EH (cell line): ENCODE measurements around the gene FOSB.

Experiments used
- DNase-seq: peaks from one replicate; pipeline ENCODE4 v3.0.0-alpha.2; 2015; ENCODE audit warnings: low read depth

The FOSB gene

DNA sequence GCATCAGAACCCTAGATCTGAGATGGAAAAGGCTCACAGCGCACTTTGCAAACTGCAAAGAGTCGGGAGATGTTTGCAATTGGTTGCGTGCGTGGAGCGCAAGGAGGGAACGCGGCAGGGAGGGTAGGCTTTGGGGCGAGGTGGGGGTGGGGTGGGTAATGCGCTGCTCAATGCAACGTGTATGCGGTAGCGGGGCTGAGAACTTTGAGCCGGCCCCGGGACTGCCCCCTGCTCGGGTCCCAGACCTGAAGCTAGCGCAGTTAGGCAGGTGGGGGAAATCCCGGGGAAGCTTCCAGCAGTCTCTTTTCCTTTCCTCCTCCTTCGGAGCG is 971 bp downstream of the FOSB start:
- DNase-seq = no peak

DNA sequence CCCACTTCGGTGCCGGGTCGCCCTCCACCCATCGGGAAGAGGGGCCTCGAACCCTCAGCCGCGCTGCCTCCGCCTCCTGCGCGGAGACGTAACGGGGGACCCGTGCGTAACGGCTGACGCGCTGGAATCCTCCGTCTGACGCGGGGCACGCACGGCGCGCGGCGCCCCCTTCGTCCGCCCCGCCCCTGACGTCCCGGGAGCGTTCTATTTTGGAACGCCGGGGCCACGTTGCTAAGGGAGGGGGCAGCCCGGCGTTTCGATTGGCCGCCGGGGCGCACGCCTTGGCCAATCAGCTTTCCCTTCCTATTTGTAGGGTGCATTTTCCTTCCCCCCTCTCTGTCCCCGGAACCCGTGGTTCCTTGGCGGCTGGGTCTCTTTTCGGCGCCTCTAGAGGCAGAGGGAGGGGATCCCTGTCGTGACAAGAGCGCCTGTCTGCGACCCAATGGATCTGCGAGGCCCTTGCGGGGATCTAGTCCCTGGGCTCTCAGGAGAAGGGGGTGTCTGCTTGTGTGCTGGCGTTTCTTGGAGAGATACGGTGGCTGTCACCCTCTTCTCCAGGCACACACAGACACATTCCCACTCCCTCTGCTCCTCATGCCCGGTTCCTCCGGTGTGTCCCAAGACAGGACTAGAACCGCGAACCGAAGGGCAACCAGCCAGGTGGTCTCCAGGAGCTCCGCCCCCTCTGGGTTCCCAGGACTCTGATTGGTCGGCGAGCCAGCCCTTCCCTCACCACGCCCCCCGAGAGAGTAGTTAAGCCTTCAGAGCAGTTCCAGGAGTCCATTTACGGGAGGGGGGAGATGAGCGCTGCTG is 1.5 kb downstream of the FOSB start:
- peak; percentile 95 for DNase-seq

DNA sequence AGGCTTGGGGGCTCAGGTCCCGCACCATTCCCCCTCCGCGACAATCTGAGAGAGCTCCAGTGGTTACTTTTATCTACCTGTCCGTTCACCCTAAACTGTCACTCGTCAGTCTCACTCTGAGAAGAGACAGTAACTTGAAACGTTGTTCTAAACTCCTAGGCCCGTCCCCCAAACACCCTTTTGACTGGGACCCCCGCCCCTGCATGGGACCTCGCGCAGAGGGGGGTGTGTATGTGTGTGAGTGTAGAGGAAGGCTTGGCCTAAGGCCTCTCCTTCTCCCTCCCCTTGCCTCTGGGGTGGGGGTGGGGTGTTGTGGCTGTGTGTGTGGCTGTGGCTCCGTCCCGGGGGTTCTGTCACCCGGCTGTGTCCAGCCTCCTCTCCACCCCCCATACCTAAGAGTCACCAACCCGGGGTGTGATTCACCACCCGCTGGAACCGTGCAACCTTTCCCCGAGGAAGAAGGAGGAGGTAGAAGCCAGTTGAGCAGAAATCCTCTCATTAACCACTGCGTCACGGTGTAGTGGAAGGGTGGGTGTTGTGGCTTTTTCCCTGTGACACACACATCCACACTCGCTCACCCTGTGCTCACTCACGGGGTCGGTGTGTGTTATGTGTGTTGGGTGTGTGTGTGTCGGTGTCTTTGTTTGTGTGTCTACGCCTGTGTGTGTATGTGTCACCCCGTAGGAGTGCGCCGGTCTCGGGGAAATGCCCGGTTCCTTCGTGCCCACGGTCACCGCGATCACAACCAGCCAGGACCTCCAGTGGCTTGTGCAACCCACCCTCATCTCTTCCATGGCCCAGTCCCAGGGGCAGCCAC is 2.4 kb downstream of the FOSB start:
- peak; percentile 74 for DNase-seq

DNA sequence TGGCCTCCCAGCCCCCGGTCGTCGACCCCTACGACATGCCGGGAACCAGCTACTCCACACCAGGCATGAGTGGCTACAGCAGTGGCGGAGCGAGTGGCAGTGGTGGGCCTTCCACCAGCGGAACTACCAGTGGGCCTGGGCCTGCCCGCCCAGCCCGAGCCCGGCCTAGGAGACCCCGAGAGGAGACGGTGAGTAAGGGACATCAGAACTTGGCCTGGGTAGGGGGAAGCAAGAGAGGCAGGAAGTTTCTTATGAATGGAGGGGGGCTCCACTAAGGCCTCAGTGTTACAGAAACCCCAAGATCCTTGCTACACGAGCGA is 2.9 kb downstream of the FOSB start:
- no peak for DNase-seq

DNA sequence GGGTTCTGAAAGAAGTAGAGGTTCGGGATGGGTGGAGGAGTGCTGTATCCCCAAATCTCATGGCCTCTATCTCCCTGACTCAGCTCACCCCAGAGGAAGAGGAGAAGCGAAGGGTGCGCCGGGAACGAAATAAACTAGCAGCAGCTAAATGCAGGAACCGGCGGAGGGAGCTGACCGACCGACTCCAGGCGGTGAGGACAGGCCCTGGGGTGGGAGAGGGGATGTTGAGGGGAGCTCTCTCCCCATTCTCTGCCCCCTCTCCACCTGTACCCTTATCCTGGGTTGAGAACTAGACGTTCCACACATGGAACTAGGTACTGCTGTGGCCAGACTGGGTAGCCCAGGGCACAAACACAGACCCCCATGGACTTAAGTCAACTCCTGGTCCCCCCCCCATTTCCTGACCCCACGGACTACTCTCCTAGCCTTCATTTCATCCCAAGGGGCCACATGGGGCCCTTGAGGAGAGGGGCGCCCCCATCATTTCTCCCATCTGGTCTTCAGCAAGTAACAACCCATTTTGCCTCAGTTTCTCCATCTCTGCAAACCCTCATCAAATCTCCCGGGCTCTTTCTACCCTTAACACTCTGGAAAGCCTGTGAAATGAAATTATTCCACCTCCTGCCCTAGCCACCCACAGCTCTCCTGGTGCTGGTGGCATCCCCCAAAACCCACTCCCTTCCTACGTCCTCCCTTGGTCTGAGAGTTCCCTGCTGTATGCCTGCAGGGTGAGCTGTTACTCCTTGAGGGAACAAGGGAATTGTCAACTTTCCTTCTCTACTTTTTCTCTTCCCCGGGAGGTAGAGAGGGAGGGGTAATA is 3.5 kb downstream of the FOSB start:
- DNase-seq = no peak

DNA sequence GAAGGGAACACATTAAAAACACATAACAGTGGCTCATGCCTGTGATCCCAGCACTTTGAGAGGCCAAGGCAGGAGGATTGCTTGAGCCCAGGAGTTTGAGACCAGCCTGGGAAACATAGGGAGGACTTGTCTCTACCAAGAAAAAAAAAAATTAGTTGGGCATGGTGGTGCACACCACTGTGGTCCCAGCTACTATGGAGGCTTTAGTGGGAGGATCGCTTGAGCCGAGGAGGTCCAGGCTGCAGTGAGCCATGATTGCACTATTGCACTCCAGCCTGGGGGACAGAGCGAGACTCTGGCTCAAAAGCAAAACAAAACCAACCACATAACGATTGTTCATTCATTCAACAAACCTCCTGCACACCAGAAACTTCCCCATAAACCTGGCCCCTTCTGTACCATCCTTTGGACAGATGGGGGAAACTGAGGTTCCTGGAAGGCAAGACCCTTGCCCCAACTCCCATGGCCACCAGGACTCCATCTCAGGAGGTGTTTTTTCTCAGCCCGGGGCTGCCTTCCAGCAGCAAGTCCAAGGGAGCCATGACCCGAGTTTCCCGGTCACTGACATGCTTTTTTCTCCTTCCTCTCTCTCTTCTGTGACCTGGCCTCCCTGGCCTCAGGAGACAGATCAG is 4.3 kb downstream of the FOSB start:
- DNase-seq = no peak

DNA sequence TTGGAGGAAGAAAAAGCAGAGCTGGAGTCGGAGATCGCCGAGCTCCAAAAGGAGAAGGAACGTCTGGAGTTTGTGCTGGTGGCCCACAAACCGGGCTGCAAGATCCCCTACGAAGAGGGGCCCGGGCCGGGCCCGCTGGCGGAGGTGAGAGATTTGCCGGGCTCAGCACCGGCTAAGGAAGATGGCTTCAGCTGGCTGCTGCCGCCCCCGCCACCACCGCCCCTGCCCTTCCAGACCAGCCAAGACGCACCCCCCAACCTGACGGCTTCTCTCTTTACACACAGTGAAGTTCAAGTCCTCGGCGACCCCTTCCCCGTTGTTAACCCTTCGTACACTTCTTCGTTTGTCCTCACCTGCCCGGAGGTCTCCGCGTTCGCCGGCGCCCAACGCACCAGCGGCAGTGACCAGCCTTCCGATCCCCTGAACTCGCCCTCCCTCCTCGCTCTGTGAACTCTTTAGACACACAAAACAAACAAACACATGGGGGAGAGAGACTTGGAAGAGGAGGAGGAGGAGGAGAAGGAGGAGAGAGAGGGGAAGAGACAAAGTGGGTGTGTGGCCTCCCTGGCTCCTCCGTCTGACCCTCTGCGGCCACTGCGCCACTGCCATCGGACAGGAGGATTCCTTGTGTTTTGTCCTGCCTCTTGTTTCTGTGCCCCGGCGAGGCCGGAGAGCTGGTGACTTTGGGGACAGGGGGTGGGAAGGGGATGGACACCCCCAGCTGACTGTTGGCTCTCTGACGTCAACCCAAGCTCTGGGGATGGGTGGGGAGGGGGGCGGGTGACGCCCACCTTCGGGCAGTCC is 5.0 kb downstream of the FOSB start:
- DNase-seq = no peak

DNA sequence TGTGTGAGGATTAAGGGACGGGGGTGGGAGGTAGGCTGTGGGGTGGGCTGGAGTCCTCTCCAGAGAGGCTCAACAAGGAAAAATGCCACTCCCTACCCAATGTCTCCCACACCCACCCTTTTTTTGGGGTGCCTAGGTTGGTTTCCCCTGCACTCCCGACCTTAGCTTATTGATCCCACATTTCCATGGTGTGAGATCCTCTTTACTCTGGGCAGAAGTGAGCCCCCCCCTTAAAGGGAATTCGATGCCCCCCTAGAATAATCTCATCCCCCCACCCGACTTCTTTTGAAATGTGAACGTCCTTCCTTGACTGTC is 5.5 kb downstream of the FOSB start:
- DNase-seq = no peak

DNA sequence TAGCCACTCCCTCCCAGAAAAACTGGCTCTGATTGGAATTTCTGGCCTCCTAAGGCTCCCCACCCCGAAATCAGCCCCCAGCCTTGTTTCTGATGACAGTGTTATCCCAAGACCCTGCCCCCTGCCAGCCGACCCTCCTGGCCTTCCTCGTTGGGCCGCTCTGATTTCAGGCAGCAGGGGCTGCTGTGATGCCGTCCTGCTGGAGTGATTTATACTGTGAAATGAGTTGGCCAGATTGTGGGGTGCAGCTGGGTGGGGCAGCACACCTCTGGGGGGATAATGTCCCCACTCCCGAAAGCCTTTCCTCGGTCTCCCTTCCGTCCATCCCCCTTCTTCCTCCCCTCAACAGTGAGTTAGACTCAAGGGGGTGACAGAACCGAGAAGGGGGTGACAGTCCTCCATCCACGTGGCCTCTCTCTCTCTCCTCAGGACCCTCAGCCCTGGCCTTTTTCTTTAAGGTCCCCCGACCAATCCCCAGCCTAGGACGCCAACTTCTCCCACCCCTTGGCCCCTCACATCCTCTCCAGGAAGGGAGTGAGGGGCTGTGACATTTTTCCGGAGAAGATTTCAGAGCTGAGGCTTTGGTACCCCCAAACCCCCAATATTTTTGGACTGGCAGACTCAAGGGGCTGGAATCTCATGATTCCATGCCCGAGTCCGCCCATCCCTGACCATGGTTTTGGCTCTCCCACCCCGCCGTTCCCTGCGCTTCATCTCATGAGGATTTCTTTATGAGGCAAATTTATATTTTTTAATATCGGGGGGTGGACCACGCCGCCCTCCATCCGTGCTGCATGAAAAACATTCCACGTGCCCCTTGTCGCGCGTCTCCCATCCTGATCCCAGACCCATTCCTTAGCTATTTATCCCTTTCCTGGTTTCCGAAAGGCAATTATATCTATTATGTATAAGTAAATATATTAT is 6.1 kb downstream of the FOSB start:
- no peak for DNase-seq

DNA sequence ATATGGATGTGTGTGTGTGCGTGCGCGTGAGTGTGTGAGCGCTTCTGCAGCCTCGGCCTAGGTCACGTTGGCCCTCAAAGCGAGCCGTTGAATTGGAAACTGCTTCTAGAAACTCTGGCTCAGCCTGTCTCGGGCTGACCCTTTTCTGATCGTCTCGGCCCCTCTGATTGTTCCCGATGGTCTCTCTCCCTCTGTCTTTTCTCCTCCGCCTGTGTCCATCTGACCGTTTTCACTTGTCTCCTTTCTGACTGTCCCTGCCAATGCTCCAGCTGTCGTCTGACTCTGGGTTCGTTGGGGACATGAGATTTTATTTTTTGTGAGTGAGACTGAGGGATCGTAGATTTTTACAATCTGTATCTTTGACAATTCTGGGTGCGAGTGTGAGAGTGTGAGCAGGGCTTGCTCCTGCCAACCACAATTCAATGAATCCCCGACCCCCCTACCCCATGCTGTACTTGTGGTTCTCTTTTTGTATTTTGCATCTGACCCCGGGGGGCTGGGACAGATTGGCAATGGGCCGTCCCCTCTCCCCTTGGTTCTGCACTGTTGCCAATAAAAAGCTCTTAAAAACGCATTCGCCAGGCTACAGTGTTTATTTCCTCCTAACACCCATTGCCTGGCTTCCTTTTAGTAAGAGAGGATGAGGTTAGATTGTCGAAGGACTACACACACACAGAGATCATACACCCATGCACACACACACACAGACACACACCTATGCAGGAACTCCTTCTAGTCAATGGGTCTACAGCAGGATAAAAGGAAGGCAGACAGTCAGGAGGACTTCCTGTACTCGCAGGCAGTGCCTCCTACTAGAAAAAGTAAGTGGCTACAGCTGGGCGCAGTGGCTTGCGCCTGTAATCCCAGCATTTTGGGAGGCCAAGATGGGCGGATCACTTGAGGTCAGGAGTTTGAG is 7.1 kb downstream of the FOSB start:
- no peak for DNase-seq

DNA sequence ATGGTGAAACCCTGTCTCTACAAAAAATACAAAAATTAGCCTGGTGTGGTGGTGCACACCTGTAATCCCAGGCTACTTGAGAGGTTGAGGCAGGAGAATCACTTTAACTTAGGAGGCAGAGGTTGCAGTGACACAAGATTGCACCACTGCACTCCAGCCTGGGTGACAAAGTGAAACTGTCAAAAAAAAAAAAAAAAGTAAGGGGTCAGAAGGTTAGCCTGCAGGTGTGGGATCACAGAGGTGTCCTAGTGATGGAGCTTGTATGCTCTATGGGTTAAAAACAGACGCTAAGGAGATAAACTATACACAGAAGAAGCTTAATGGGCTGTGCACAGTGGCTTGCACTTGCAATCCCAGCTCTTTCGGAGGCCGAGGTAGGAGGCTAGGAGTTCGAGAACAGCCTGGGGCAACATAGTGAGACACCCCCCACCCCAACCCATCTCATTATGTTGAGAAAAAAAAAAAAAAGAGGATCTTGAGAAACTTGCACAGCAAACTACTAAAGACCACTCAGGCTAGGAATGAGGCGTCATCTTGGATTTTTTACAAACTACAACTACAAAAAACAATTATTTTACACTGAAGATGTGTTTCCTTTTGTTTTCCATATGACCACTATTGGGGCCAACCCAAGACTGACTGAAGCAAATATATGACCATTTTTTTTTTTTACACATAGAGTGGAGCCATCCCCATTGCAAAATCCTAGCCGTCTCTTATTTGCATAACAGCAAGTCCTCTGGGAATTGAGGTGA is 7.9 kb downstream of the FOSB start:
- DNase-seq = no peak

DNA sequence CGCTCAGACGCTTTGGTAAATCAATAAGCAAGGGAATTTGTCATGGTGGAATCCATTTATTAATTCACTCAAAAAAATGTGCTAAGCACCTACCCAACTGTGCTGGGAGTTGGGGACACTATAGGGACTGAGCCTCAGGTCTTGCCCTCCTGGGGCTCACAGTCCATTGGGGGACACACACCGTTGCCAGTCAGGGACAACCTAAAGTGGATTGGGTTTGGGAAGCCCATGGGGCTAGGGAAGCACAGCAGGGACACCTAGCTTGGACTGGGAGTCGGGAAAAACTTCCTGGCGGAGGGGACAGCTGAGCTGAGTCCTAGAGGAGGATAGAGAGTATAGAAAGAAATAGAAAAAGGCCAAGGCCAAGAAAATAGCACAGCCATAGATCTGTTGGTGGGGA is 8.5 kb downstream of the FOSB start:
- no peak for DNase-seq

DNA sequence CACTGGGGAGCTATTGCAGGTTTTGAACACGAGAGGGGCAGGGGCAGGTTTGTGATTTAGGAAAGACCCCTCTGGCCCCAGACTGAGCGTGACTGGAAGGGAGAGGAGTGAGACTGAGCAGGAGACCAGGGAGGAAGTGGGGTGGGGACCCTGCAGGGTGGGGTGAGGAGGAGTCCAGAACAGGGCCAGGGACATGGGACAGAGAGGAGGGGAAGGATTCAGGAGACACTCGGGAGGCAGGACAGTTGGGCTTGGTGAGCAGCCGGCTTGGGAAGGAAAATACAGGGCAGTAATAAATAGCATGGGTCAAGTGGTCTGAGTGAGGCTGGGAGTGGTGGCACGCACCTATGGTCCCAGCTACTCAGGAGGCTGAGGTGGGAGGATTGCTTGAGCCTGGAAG is 9.4 kb downstream of the FOSB start:
- DNase-seq = no peak

DNA sequence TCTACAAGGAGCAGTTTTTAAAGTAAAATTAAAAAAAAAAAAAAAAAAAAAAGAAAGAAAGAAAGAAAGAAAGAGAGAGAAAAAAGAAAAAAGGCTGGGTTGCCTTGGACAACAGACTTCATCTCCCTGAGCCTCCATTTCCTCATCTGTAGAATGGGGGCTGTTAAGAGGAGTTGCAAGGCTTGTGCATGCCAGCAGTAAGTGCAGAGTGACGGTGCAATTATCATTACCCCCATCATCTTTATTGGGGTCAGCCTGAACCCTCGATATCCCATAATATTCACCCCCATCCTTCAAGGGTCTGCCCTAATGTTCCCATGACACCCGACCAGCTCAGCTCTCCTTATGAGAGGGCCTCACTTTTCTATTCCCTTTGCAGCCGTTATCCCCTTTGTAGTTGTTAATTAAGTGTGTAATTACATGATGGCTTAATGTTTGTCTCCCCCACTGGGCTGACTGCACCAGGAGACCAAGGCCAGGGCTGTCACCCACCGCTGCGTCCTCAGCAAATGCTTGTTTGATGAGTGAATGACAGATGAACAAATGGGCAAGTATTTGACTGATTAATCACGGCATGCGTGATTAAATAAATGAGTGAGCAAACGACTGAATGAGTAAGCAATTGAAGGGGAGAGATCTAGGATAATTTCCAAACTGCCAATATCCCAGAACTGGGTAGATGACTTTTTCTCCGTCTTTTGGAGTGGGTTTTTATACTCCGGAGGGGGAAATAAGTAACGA is 10.1 kb downstream of the FOSB start:
- no peak for DNase-seq

DNA sequence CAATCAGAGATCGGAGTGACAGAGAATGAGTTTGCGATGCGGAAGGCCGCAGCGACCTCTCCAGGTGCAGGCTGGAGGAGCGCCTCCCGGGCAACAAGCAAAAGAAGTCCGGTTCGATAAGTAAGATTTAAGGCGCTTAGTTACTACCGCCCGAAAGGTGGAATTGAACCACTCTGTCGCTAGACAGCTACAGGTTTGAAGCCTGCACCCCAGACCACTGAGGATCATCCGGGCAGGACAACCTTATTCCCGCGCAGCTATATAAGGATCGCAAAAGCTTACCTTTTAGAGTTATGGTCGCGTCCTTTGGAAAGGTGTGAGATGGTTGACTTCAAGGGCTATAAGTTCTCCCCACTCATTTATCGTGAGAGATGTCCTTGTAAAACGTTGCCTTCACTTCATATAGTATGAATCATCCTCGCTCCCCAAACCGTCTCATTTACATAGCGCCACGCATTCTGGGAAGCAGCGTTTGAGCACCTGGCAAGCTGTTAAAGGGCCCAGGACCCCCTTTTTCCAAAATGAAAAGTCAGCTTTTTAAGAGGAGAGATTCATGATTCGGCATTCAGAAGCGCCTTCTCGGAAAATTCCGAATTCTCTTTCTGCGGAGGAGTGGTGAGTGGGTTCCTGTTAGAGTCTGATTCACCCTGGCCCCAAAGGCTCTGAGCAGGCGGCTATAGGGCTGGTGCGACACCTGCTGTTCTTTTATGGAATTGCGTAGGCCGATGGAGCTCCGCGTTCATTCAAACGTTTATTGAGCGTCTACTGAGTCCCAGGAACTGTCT is 10.8 kb downstream of the FOSB start:
- peak; percentile 94 for DNase-seq

DNA sequence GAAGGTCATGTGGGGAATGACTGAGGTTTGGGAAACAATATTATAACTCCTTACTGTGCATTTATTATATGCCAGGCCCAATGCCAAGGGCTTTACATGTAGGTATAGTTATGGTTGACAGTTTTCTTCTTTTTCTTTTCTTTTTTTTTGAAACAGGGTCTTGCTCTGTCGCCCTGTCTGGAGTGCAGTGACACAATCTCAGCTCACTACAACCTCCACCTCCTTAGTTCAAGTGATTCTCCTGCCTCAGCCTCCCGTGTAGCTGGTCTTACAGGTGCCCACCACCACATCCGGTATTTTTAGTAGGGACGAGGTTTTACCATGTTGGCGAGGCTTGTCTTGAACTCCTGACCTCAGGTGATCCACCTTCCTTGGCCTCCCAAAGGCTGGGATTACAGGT is 15.2 kb downstream of the FOSB start:
- no peak for DNase-seq

DNA sequence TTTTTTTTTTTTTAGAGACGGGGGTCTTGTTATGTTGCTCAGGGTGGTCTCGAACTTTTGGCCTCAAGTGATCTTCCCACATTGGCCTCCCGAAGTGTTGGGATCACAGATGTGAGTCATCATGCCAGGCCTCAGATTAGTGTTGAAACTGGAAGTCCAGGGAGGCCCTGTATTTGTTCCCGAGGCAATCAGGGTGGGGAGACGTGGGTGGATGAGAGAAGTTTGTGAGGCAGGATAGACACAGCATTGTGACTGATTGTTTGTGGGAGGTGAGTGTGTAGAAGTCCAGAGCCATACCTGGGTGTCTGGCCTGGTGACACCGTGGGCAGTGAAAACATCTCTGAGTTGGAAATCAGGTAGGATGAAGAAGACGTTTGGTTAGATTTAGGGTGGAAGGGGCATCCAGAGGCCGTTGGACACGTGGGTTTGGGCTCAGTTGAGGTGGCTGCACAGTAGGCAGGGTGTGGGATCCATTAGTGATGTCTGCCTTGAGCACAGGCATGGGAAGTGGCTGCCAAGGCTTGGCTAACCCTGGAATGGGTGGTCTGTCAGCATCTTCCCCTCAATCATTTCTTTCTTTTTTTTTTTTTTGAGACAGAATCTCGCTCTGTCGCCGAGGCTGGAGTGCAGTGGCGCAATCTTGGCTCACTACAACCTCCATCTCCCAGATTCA is 16.6 kb downstream of the FOSB start:
- peak; percentile 49 for DNase-seq
